Ishikawa (cell line): ENCODE data around the gene PDCD1LG2.

Experiments used
- CEBPB ChIP-seq: IDR thresholded peaks from 2 replicates; pipeline ENCODE4 v1.6.1; 2012
- CREB1 ChIP-seq: IDR thresholded peaks from 2 replicates; pipeline ENCODE4 v1.6.1; 2012; ENCODE audit warnings: low read depth
- EGR1 ChIP-seq: IDR thresholded peaks from 2 replicates; pipeline ENCODE4 v1.6.1; 2012
- EP300 ChIP-seq: IDR thresholded peaks from 2 replicates; pipeline ENCODE4 v1.6.1; 2012; ENCODE audit warnings: borderline replicate concordance
- FOXM1 ChIP-seq: IDR thresholded peaks from 2 replicates; pipeline ENCODE4 v1.6.1; 2012; ENCODE audit warnings: low read depth, borderline replicate concordance
- MAX ChIP-seq: IDR thresholded peaks from 2 replicates; pipeline ENCODE4 v1.6.1; 2012
- NFIC ChIP-seq: IDR thresholded peaks from 2 replicates; pipeline ENCODE4 v1.6.1; 2012
- RAD21 ChIP-seq: IDR thresholded peaks from 2 replicates; pipeline ENCODE4 v1.6.1; 2012; ENCODE audit warnings: low read depth
- REST ChIP-seq: IDR thresholded peaks from 2 replicates; pipeline ENCODE4 v1.6.1; 2012; ENCODE audit warnings: low read depth, mild to moderate bottlenecking
- TAF1 ChIP-seq: IDR thresholded peaks from 2 replicates; pipeline ENCODE4 v1.6.1; 2012; ENCODE audit warnings: low read depth, mild to moderate bottlenecking
- TCF12 ChIP-seq: IDR thresholded peaks from 2 replicates; pipeline ENCODE4 v1.6.1; 2012; ENCODE audit warnings: low read depth
- TEAD4 ChIP-seq: IDR thresholded peaks from 2 replicates; pipeline ENCODE4 v1.6.1; 2012
- USF1 ChIP-seq: IDR thresholded peaks from 2 replicates; pipeline ENCODE4 v1.6.1; 2012
- YY1 ChIP-seq: IDR thresholded peaks from 2 replicates; pipeline ENCODE4 v1.6.1; 2012; ENCODE audit warnings: low read depth
- ZBTB7A ChIP-seq: IDR thresholded peaks from 2 replicates; pipeline ENCODE4 v1.6.1; 2012; ENCODE audit warnings: low read depth

PDCD1LG2 gene

GRCh38 chr9:5518937-5519319 lies 8.6 kb downstream of the PDCD1LG2 start:
- TF ChIP-seq EGR1 (no peak), EP300 (no peak), RAD21 (no peak), REST (no peak), NFIC (no peak), USF1 (no peak)

GRCh38 chr9:5524090-5524489 lies 13.8 kb downstream of the PDCD1LG2 start:
- TF ChIP-seq REST (no peak), TEAD4 (no peak), TAF1 (no peak), EGR1 (no peak), NFIC (no peak), EP300 (no peak), YY1 (no peak)

GRCh38 chr9:5529683-5530221 lies 19.4 kb downstream of the PDCD1LG2 start:
- TF ChIP-seq RAD21 (no peak), YY1 (no peak), CREB1 (no peak), TCF12 (no peak), USF1 (no peak), ZBTB7A (no peak), TAF1 (no peak), CEBPB (no peak), REST (no peak), NFIC (no peak), TEAD4 (no peak), MAX (no peak), FOXM1 (no peak), EGR1 (no peak), EP300 (no peak)

GRCh38 chr9:5531101-5531882 lies 21.0 kb downstream of the PDCD1LG2 start:
- TF ChIP-seq YY1 (no peak), REST (no peak), TAF1 (no peak), TEAD4 (no peak), FOXM1 (no peak), EP300 (no peak), MAX (no peak), EGR1 (no peak), RAD21 (no peak)
